GM23248 (cell line): ENCODE measurements around the gene IFT74.

Experiments
- EZH2 ChIP-seq: fragments of 200-600 bp; sonication (generic); IDR thresholded peaks from 2 replicates; pipeline ENCODE4 v1.6.1; 2018; ENCODE audit warnings: antibody characterized with exemption, mild to moderate bottlenecking; ENCODE audit not compliant: insufficient read depth, poor library complexity, severe bottlenecking
- EZH2phosphoT487 ChIP-seq: fragments of 200-600 bp; sonication (generic); IDR thresholded peaks from 2 replicates; pipeline ENCODE4 v1.6.1; 2018; ENCODE audit warnings: antibody characterized with exemption, moderate library complexity, mild to moderate bottlenecking, low read depth; ENCODE audit not compliant: insufficient read depth

DNA sequence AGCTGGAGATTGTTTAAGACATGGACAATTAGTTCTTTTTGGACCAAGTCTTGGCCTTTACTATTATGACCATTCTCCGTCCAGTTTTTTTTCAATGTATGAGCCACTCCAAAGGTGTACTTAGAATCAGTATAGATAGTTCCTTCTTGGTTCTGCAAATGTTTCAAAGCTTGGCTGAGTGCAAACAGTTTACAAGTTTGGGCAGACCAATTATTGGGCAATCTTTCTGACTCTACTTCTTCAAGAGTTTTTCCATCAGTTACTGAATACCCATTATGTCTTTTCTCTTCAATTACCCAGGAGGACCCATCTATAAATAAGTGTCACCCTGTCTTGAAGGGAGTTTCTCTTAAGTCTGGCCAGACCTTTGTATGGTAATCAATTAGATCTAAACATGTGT is 15.5 kb downstream of the IFT74 start:
- TF ChIP-seq EZH2 (no peak), EZH2phosphoT487 (no peak)
